K562 (cell line): Measurements from ENCODE around the gene AQP9. TPM values are rescaled to one million over a fixed set of nuclear protein-coding genes. Genes with fewer than 3 reads are reported as not detected.
A peak's percentile ranks its signal among the peaks of the same experiment; 100 is the strongest.

Experiments used
- CC2D1A ChIP-seq: fragments of 450-650 bp; IDR thresholded peaks from 2 replicates; pipeline ENCODE4 v1.6.1; 2017; ENCODE audit warnings: mild to moderate bottlenecking
- CEBPB ChIP-seq: fragments of 450-650 bp; IDR thresholded peaks from 2 replicates; pipeline ENCODE4 v1.6.1; 2016; ENCODE audit warnings: missing genetic modification characterization, missing compliant biosample characterization
- FOXM1 ChIP-seq, 2 experiments: fragments of 450-650 bp in 1 of 2; sonication (generic) in 1 of 2; formaldehyde crosslinking in 1 of 2; IDR thresholded peaks; 2 replicates each; pipeline versions ENCODE4 v1.6.1 to v1.9.0; 2017 to 2022; ENCODE audit warnings: low read depth in 2 of 2, mild to moderate bottlenecking in 2 of 2, missing genetic modification reagents in 1 of 2, moderate library complexity in 1 of 2
- GABPA ChIP-seq: fragments of 200-800 bp; sonication (Bioruptor generic); conservative IDR thresholded peaks from 2 replicates; pipeline ENCODE4 v1.6.1; 2016; ENCODE audit warnings: low read depth, missing genetic modification characterization, missing compliant biosample characterization
- HLTF ChIP-seq: fragments of 450-650 bp; IDR thresholded peaks from 2 replicates; pipeline ENCODE4 v1.6.1; 2016
- HMG20B ChIP-seq: fragments of 250-450 bp; sonication (Bioruptor Pico); IDR thresholded peaks from 2 replicates; pipeline ENCODE4 v1.5.0; 2021; ENCODE audit warnings: mild to moderate bottlenecking
- ID3 ChIP-seq, 2 experiments: fragments of 250-450 bp in 1 of 2; fragments of 450-650 bp in 1 of 2; sonication (Bioruptor Pico) in 1 of 2; IDR thresholded peaks; 2 replicates each; pipeline versions ENCODE4 v1.6.1 to v1.8.0; 2016 to 2021; ENCODE audit warnings: mild to moderate bottlenecking in 2 of 2, moderate library complexity in 2 of 2, missing compliant biosample characterization in 1 of 2, missing genetic modification characterization in 1 of 2
- KLF1 ChIP-seq: fragments of 450-650 bp; IDR thresholded peaks from 2 replicates; pipeline ENCODE4 v1.6.1; 2016; ENCODE audit warnings: missing genetic modification characterization, missing compliant biosample characterization
- MAZ ChIP-seq, 2 experiments: fragments of 450-650 bp in 1 of 2; sonication (generic) in 1 of 2; formaldehyde crosslinking; IDR thresholded peaks in 1 of 2; conservative IDR thresholded peaks in 1 of 2; 2 replicates each; pipeline versions ENCODE4 v1.4.0 to v1.5.0; 2020; ENCODE audit warnings: mild to moderate bottlenecking in 1 of 2, missing genetic modification reagents in 1 of 2
- NCOR1 ChIP-seq: fragments of 450-650 bp; IDR thresholded peaks from 2 replicates; pipeline ENCODE4 v1.6.1; 2016; ENCODE audit warnings: mild to moderate bottlenecking, moderate library complexity
- PHF20 ChIP-seq: fragments of 450-650 bp; IDR thresholded peaks from 2 replicates; pipeline ENCODE4 v1.6.1; 2018; ENCODE audit not compliant: partially characterized antibody
- RBBP5 ChIP-seq: fragments of 200-600 bp; sonication (generic); IDR thresholded peaks from 2 replicates; pipeline ENCODE4 v1.6.1; 2012; ENCODE audit warnings: borderline replicate concordance, mild to moderate bottlenecking, low read length, control low read depth, inconsistent platforms; ENCODE audit not compliant: insufficient read depth, poor library complexity, severe bottlenecking
- SMARCE1 ChIP-seq: fragments of 450-650 bp; IDR thresholded peaks from 2 replicates; pipeline ENCODE4 v1.7.1; 2016; ENCODE audit warnings: mild to moderate bottlenecking
- SNIP1 ChIP-seq: fragments of 450-650 bp; IDR thresholded peaks from 2 replicates; pipeline ENCODE4 v1.7.1; 2017; ENCODE audit warnings: low read depth, mild to moderate bottlenecking
- STAG1 ChIP-seq: sonication (generic); formaldehyde crosslinking; IDR thresholded peaks from 2 replicates; pipeline ENCODE4 v1.5.0; 2020; ENCODE audit warnings: missing genetic modification reagents, borderline replicate concordance
- SUPT5H ChIP-seq: fragments of 450-650 bp; IDR thresholded peaks from 2 replicates; pipeline ENCODE4 v1.6.1; 2016
- TCF7L2 ChIP-seq: fragments of 150-350 bp; IDR thresholded peaks from 2 replicates; pipeline ENCODE4 v1.6.1; 2016; ENCODE audit warnings: low read depth, mild to moderate bottlenecking, low read length, moderate library complexity
- USF1 ChIP-seq: sonication (generic); formaldehyde crosslinking; IDR thresholded peaks from 2 replicates; pipeline ENCODE4 v1.9.0; 2022; ENCODE audit warnings: mild to moderate bottlenecking, missing genetic modification reagents
- ZNF717 ChIP-seq: fragments of 250-450 bp; sonication (Bioruptor Pico); IDR thresholded peaks from 2 replicates; pipeline ENCODE4 v1.5.0; 2021
- polyA plus RNA-seq, 8 experiments: library from polyadenylated mRNA; depleted of rRNA in 4 of 8; stranded (reverse) in 5 of 8; unstranded in 3 of 8; fragments of >200 nt; fragmentation: Nextera tagmentation in 2 of 8; fragmentation: Illumina TruSeq in 1 of 8; extraction: Ambion mirVana in 2 of 8; extraction: Trizol in 1 of 8; gene quantifications; 2 replicates each; pipeline versions ENCODE4 v1.2.1 to v1.2.3, GENCODE V29; 2011 to 2014; ENCODE audit warnings: inconsistent platforms in 1 of 8, missing spikeins in 1 of 8
- total RNA-seq, 7 experiments: library from RNA; depleted of rRNA in 6 of 7; stranded (reverse); fragments of >200 nt in 6 of 7; fragmentation: Illumina TruSeq in 2 of 7; extraction: Trizol in 2 of 7; gene quantifications; 2 replicates each; pipeline versions ENCODE4 v1.2.1 to v1.2.3, GENCODE V29; 2011 to 2021; ENCODE audit warnings: low replicate concordance in 1 of 7
- TF ChIP-seq, protein P1 (sequence below), 3 experiments: IDR thresholded peaks in 2 of 3; conservative IDR thresholded peaks in 1 of 3; 2 replicates each; pipeline ENCODE4 v1.5.1; 2011 to 2012; ENCODE audit warnings: low read length in 3 of 3, mild to moderate bottlenecking in 3 of 3, control low read depth in 2 of 3, improper control_type of control experiment in 1 of 3, inconsistent platforms in 1 of 3, low read depth in 1 of 3, mixed read lengths in 1 of 3, moderate library complexity in 1 of 3; ENCODE audit not compliant: insufficient read depth in 2 of 3
- TF ChIP-seq, protein P2 (sequence below): fragments of 250-450 bp; sonication (Bioruptor Pico); IDR thresholded peaks from 2 replicates; pipeline ENCODE4 v1.4.0; 2020; ENCODE audit warnings: mild to moderate bottlenecking

AQP9 gene
- total and polyA plus RNA-seq, 9 of the 15 experiments (the other 6 are each of a cell fraction or from before 2014, with no cell fraction given) = 0.04 to 0.33 (median 0.07) TPM; not detected in 4

GRCh38 chr15:58110999-58111717, 27.0 kb upstream of the AQP9 start (continued):
- TF ChIP-seq CC2D1A (peak; percentile 88; the same call in 1 of the 2 replicates), USF1 (CRISPR knock-in tag) (no peak; the same call in 1 of the 2 replicates), FOXM1 (IDR thresholded peaks at IDR 0.05; ENCODE audit: low read depth) (peak; percentile 82), FOXM1 (CRISPR knock-in tag; IDR thresholded peaks at IDR 0.05; ENCODE audit: low read depth) (no peak), GABPA (no peak), STAG1 (CRISPR knock-in tag) (no peak), SUPT5H (no peak), RBBP5 (no peak), KLF1 (tag) (no peak), TCF7L2 (no peak), HMG20B (no peak), ID3 (CRISPR knock-in tag; IDR thresholded peaks at IDR 0.05) (no peak), ID3 (tag; IDR thresholded peaks at IDR 0.05) (peak; percentile 40; the same call in 1 of the 2 replicates), MAZ (CRISPR knock-in tag; conservative IDR thresholded peaks at IDR 0.05 in 1 of 2, IDR thresholded peaks at IDR 0.05 in 1 of 2) (no peak), CEBPB (peak; percentile 17; the same call in 1 of the 2 replicates), NCOR1 (peak; percentile 94), SMARCE1 (peak; percentile 95), ZNF717 (CRISPR knock-in tag) (no peak), SNIP1 (0 out of 2 replicates have a peak, but pooled peaks have one; percentile 21), HLTF (peak; percentile 80; the same call in 1 of the 2 replicates), PHF20 (no peak)
- TF ChIP-seq, protein P1, sequence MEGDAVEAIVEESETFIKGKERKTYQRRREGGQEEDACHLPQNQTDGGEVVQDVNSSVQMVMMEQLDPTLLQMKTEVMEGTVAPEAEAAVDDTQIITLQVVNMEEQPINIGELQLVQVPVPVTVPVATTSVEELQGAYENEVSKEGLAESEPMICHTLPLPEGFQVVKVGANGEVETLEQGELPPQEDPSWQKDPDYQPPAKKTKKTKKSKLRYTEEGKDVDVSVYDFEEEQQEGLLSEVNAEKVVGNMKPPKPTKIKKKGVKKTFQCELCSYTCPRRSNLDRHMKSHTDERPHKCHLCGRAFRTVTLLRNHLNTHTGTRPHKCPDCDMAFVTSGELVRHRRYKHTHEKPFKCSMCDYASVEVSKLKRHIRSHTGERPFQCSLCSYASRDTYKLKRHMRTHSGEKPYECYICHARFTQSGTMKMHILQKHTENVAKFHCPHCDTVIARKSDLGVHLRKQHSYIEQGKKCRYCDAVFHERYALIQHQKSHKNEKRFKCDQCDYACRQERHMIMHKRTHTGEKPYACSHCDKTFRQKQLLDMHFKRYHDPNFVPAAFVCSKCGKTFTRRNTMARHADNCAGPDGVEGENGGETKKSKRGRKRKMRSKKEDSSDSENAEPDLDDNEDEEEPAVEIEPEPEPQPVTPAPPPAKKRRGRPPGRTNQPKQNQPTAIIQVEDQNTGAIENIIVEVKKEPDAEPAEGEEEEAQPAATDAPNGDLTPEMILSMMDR (IDR thresholded peaks at IDR 0.05 in 2 of 3, conservative IDR thresholded peaks at IDR 0.05 in 1 of 3; ENCODE audit: insufficient read depth in 2 of 3, low read depth in 1 of 3, low read length in 3 of 3) = no peak
- TF ChIP-seq, protein P2, sequence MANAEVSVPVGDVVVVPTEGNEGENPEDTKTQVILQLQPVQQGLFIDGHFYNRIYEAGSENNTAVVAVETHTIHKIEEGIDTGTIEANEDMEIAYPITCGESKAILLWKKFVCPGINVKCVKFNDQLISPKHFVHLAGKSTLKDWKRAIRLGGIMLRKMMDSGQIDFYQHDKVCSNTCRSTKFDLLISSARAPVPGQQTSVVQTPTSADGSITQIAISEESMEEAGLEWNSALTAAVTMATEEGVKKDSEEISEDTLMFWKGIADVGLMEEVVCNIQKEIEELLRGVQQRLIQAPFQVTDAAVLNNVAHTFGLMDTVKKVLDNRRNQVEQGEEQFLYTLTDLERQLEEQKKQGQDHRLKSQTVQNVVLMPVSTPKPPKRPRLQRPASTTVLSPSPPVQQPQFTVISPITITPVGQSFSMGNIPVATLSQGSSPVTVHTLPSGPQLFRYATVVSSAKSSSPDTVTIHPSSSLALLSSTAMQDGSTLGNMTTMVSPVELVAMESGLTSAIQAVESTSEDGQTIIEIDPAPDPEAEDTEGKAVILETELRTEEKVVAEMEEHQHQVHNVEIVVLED (CRISPR knock-in tag) = no peak
